Effector memory CD4-positive, alpha-beta T cell (primary cell): ENCODE data around the gene KMT2B.
A peak's percentile ranks its signal among the peaks of the same experiment; 100 is the strongest.
"Not testable (repeated sequence)": the region's sequence is repeated elsewhere in the genome, so short reads cannot be mapped to it uniquely, and the experiment has no call there.

Source experiments
- DNase-seq, 3 donors: peaks; one replicate each; pipeline ENCODE4 v3.0.0-alpha.2; 2020
- H3K27ac ChIP-seq: 2 replicates; pipeline ENCODE4 v1.7.0; 2013; ENCODE audit warnings: mild to moderate bottlenecking, low read length, moderate library complexity; ENCODE audit not compliant: insufficient read depth, poor library complexity, severe bottlenecking
- H3K27me3 ChIP-seq: replicated peaks from 2 replicates; pipeline ENCODE4 v1.7.0; 2013; ENCODE audit warnings: mild to moderate bottlenecking, low read length; ENCODE audit not compliant: insufficient read depth, control insufficient read depth, poor library complexity, severe bottlenecking
- H3K36me3 ChIP-seq: 2 replicates; pipeline ENCODE4 v1.7.0; 2013; ENCODE audit warnings: mild to moderate bottlenecking, low read length, moderate library complexity; ENCODE audit not compliant: control insufficient read depth, insufficient read depth
- H3K4me1 ChIP-seq: 2 replicates; pipeline ENCODE4 v1.7.0; 2013; ENCODE audit warnings: low read length, mild to moderate bottlenecking; ENCODE audit not compliant: control insufficient read depth, insufficient read depth, poor library complexity, severe bottlenecking
- H3K4me3 ChIP-seq: 2 replicates; pipeline ENCODE4 v1.7.0; 2013; ENCODE audit warnings: low read length, low read depth, mild to moderate bottlenecking; ENCODE audit not compliant: insufficient read depth, poor library complexity, severe bottlenecking
- H3K9me3 ChIP-seq: 2 replicates; pipeline ENCODE4 v1.7.0; 2013; ENCODE audit warnings: mild to moderate bottlenecking, low read length, moderate library complexity; ENCODE audit not compliant: control insufficient read depth

Gene KMT2B

DNA sequence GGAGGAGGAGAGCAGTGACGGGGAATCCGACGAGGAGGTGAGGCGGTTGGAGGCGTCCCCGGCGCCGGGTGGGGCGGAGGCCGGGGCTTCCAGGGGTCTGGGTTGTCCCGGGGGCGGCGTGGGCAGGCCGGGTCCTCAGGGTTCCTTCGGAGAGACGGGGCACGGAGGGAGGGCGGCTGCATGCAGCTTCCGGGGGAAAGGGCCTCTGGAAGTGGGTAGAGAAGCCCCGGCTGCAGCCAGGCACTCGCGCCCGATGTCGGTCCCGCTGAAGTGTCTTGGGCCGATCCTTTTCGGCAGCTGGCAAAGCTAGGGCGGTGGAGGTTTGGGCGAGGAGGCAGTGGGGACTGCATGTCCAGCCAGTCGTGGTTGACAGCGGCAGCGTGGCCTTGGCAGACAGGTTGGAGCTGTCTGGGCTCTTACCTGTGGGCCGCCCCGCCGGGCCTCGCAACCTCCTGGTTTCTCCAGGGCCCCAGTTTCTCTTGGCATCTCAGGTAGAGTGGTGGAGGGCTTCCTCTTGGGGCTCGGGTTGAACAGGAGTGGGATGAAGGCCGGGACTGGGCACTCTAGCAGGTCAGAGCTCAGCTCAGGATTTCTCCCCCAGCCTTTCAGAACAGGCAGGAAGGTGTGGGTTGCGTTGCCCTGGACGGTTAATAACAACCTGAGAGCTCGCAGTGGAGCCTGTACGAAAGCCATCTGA is 690 bp downstream of the KMT2B start:
- peaks cover 27% of the 10 kb centered on the region for H3K36me3 ChIP-seq
- peaks cover 30% of the 10 kb centered on the region for H3K4me1 ChIP-seq
- peak overlapping the region; percentile 61 for H3K4me3 ChIP-seq
- no peaks in the 10 kb centered on the region for H3K9me3 ChIP-seq
- DNase-seq, result peak in 1 of 3 donors; percentile 24
- H3K27ac ChIP-seq, result peak overlapping the region; percentile 64
- no peaks in the 10 kb centered on the region for H3K27me3 ChIP-seq

- Histone ChIP-seq H3K4me3 (peak overlapping the region; percentile 61), H3K27me3 (no peaks in the 10 kb centered on the region), H3K27ac (no peak overlapping the region), H3K9me3 (no peaks in the 10 kb centered on the region), H3K4me1 (peaks cover 30% of the 10 kb centered on the region), H3K36me3 (peaks cover 38% of the 10 kb centered on the region)
- DNase-seq, result no peak
Observed at GRCh38 chr19:35719402-35720162, 1.8 kb downstream of the KMT2B start.

DNA sequence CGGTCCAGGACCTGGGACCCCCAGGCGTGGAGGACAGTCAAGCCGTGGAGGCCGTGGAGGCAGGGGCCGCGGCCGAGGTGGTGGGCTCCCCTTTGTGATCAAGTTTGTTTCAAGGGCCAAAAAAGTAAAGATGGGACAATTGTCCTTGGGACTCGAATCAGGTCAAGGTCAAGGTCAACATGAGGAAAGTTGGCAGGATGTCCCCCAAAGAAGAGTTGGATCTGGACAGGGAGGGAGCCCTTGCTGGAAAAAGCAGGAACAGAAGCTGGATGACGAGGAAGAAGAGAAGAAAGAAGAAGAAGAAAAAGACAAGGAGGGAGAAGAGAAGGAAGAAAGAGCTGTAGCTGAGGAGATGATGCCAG is 2.3 kb downstream of the KMT2B start:
- H3K27ac ChIP-seq, result no peak overlapping the region
- H3K27me3 ChIP-seq, result no peaks in the 10 kb centered on the region
- no peak for DNase-seq
- H3K4me1 ChIP-seq, result peaks cover 30% of the 10 kb centered on the region
- H3K9me3 ChIP-seq, result no peaks in the 10 kb centered on the region
- H3K4me3 ChIP-seq, result no peak overlapping the region
- H3K36me3 ChIP-seq, result peaks cover 44% of the 10 kb centered on the region

- no peaks in the 10 kb centered on the region for H3K27me3 ChIP-seq
- no peaks in the 10 kb centered on the region for H3K9me3 ChIP-seq
- no peak overlapping the region for H3K4me3 ChIP-seq
- peaks cover 49% of the 10 kb centered on the region for H3K36me3 ChIP-seq
- DNase-seq, result no peak
- peaks cover 29% of the 10 kb centered on the region for H3K4me1 ChIP-seq
- H3K27ac ChIP-seq, result no peak overlapping the region
Observed at GRCh38 chr19:35720648-35721047, 2.8 kb downstream of the KMT2B start.

GRCh38 chr19:35721374-35721773 is 3.6 kb downstream of the KMT2B start:
- H3K4me3 ChIP-seq, result no peak overlapping the region
- peaks cover 56% of the 10 kb centered on the region for H3K36me3 ChIP-seq
- no peaks in the 10 kb centered on the region for H3K9me3 ChIP-seq
- no peak for DNase-seq
- no peaks in the 10 kb centered on the region for H3K27me3 ChIP-seq
- H3K27ac ChIP-seq, result no peak overlapping the region
- H3K4me1 ChIP-seq, result peaks cover 21% of the 10 kb centered on the region

GRCh38 chr19:35722461-35722860 is 4.7 kb downstream of the KMT2B start:
- peaks cover 67% of the 10 kb centered on the region for H3K36me3 ChIP-seq
- no peaks in the 10 kb centered on the region for H3K27me3 ChIP-seq
- no peak overlapping the region for H3K4me3 ChIP-seq

GRCh38 chr19:35722897-35723296 is 5.1 kb downstream of the KMT2B start:
- Histone ChIP-seq H3K4me1 (peaks cover 13% of the 10 kb centered on the region), H3K9me3 (no peaks in the 10 kb centered on the region), H3K4me3 (no peak overlapping the region), H3K27me3 (no peaks in the 10 kb centered on the region), H3K36me3 (peaks cover 71% of the 10 kb centered on the region), H3K27ac (no peak overlapping the region)
- no peak for DNase-seq

More at GRCh38 chr19:35722461-35722860, 4.7 kb downstream of the KMT2B start:
- peaks cover 13% of the 10 kb centered on the region for H3K4me1 ChIP-seq
- no peak for DNase-seq
- no peaks in the 10 kb centered on the region for H3K9me3 ChIP-seq
- no peak overlapping the region for H3K27ac ChIP-seq

DNA sequence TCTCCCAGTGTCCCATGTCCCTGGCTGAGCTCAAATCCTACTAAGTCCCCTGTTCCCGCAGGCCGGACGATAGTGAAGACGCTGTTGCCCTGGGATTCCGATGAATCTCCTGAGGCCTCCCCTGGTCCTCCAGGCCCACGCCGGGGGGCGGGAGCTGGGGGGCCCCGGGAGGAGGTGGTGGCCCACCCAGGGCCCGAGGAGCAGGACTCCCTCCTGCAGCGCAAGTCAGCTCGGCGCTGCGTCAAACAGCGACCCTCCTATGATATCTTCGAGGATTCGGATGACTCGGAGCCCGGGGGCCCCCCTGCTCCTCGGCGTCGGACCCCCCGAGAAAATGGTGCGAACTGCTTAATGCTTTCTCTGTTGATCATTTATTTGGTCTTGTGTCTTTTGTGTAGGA is 5.9 kb downstream of the KMT2B start:
- Histone ChIP-seq H3K27ac (no peak overlapping the region), H3K9me3 (no peaks in the 10 kb centered on the region), H3K4me1 (peaks cover 9% of the 10 kb centered on the region), H3K27me3 (no peaks in the 10 kb centered on the region), H3K36me3 (peaks cover 79% of the 10 kb centered on the region), H3K4me3 (no peak overlapping the region)
- no peak for DNase-seq

- not testable (repeated sequence) for H3K9me3 ChIP-seq, H3K27ac ChIP-seq, H3K4me1 ChIP-seq, H3K4me3 ChIP-seq, H3K27me3 ChIP-seq, DNase-seq
- peaks cover 83% of the 10 kb centered on the region for H3K36me3 ChIP-seq
Observed at GRCh38 chr19:35724132-35724531, 6.3 kb downstream of the KMT2B start.

- Histone ChIP-seq H3K27me3 (no peaks in the 10 kb centered on the region), H3K9me3 (no peaks in the 10 kb centered on the region), H3K4me3 (no peak overlapping the region), H3K27ac (no peak overlapping the region), H3K36me3 (peaks cover 88% of the 10 kb centered on the region), H3K4me1 (peaks cover 3% of the 10 kb centered on the region)
- DNase-seq, result no peak
Observed at GRCh38 chr19:35724560-35724959, 6.8 kb downstream of the KMT2B start.
